Islet of Langerhans (tissue), 1 donor: ENCODE results near the gene VWA5B2.
A peak's percentile ranks its signal among the peaks of the same experiment; 100 is the strongest.
"Not testable (repeated sequence)": the region's sequence is repeated elsewhere in the genome, so short reads cannot be mapped to it uniquely, and the experiment has no call there.

Experiments used
- FAIRE-seq: peaks from one replicate; lab custom pipeline; 2011; peaks lifted over from hg19 to GRCh38; lab: Jason Lieb, UNC

Gene VWA5B2

GRCh38 chr3:184248454-184249411 lies 19.3 kb downstream of the VWA5B2 start, which contains the start of gene ALG3:
Gene ALG3 (minus strand): TSS chr3:184248962. CDS start chr3:184248940, 22 bp downstream.
- no peak for FAIRE-seq

DNA sequence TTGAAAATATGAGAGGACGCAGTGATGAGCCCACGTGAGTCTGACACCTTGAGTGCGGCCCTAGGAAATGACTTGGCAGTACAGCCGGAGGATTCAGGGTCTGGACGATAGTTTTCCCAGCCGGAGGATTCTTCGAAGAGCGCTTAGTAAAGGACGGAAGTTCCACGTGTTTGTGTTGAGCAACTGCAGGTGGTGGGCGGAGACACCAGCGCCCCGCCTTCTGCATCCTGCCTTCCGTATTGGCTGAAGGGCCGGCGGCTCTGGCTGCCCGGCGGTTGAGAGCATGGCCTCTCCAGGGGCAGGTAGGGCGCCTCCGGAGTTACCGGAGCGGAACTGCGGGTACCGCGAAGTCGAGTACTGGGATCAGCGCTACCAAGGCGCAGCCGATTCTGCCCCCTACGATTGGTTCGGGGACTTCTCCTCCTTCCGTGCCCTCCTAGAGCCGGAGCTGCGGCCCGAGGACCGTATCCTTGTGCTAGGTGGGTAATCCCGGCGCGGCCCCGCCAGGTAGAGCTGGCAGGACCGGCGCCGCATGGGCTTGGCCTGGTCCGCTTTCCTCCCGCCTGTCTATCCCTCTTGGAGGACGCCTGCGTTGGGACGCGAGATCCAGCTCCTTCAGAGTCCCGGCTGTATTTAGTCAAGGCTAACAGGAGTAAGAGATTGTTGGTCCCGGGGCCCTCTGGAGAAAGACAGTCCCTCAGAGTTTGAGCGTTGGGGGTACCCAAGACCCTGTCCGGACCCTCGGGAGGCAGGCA lies 20.2 kb downstream of the VWA5B2 start, which contains the start of gene EEF1AKMT4:
EEF1AKMT4 (plus strand) TSS at position 261 of the 755 bp plus-strand sequence; CDS start at position 284, 23 bp downstream.
- peak; percentile 38 for FAIRE-seq

GRCh38 chr3:184250167-184250828 lies 20.9 kb downstream of the VWA5B2 start:
- no peak for FAIRE-seq

DNA sequence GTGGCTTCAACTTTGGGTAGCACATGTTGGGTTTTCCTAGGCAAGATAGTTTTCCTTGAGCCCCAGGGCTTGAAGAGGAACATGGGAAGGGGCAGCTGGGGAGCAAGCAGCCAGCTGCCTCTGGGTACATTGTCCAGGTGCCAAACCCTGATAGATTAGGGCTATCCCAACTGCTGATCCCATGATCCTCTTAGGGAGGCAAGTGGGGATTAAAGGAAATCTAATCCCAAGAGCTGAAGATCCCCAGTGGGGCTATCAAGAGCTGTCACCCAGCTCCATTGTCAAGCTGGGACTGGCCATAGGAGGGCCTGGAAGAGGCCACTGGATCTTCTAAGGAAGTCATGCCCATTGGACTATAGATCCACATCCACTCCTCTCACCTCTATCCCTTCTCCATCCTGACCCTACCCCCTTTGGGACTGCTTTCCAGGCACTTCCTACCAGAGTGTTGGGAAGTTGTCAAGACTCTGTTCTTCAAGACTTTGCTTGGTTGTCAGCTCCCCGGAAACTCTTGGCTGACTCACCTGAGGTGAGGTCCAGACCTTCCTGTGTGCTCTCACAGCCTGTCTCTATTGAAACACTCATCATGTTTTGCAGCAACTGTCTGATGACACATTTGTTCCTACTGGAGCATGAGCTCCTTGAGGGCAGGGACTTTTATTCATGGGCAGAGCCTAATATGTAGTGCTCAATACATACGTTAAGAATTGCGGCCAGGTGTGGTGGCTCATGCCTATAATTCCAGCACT lies 26.1 kb downstream of the VWA5B2 start:
- no peak for FAIRE-seq

DNA sequence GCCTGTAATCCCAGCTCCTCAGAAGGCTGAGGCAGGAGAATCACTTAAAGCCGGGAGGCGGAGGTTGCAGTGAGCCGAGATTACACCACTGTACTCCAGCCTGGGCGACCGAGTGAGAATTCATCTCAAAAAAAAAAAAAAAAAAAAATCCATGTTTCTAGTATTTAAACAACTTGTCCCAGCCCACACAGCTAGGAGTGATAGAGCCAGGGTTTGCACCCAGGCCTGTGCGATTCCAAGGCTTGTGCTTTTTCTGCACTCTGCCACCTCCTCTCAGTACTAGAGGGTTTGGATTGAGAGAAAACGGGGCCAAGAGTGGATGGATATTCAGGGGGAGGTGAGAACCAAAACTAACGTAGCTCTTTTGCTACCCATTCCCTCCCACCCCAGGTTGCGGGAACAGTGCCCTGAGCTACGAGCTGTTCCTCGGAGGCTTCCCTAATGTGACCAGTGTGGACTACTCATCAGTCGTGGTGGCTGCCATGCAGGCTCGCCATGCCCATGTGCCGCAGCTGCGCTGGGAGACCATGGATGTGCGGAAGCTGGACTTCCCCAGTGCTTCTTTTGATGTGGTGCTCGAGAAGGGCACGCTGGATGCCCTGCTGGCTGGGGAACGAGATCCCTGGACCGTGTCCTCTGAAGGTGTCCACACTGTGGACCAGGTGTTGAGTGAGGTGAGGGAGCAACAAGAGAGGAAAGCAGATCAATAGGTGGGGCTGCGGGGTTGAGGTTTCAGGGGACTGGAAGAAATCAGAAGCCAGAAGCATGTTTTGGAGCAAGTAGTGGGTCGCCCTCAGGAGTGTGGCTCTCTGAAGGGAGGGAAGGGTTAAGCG lies 27.9 kb downstream of the VWA5B2 start:
- no peak for FAIRE-seq

DNA sequence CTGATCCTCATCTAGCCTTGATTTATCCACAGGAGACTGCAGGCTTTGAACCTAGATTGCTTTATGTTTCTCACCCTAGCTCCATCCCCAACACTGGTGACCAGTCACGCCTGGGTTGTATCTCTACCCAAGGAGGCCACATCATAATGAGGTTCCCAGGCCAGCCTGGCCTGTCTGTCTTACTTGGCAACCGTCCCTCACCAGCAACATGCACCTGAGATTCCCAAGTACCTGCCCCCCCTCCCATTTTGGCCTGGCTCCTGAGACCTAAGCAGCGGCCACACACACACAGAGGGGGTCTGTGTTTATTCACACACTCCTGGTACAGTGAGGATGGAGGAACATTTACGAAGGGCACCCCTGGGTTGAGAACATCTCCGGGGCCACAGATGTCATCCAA lies 29.5 kb downstream of the VWA5B2 start:
- no peak for FAIRE-seq

- no peak for FAIRE-seq
These were observed 30.1 kb downstream of the VWA5B2 start for GRCh38 chr3:184259396-184259877.

- FAIRE-seq: no peak
These were observed 30.7 kb downstream of the VWA5B2 start for GRCh38 chr3:184259878-184260723.

- FAIRE-seq: no peak
These were observed 31.4 kb downstream of the VWA5B2 start for GRCh38 chr3:184260724-184261269.

DNA sequence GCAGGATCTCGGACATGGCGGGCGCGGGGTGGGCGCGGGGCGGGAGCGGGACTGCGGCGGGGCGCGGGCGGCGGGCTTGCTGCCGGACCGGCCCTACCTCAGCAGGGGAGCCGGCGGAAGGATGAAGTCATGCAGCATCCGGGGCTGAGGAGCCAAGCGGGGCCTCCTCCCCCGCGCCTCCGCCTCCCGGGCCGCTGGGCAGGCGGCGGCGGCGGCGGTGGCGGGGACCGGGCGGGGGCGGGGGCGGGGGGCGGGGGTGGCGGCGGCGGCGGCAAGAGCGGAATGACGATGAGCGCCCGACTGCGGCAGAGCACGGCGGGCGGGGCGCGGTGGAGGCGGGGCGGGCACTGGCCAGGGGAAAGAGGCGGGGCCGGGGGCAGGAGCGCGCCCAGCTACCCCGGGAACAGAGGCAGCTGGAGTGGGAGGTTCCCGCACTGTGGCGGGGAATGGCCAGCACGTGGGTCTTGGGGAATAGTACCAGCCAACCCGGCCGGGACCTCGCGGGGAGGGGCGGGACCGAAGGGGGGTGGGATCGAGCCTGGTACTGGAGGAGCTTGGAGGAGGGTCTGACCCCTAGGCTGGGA lies 32.0 kb downstream of the VWA5B2 start, which contains the start of gene CAMK2N2:
CAMK2N2 (minus strand) TSS at position 284 of the 584 bp plus-strand sequence; CDS start at position 16, 268 bp downstream.
- no peak for FAIRE-seq

DNA sequence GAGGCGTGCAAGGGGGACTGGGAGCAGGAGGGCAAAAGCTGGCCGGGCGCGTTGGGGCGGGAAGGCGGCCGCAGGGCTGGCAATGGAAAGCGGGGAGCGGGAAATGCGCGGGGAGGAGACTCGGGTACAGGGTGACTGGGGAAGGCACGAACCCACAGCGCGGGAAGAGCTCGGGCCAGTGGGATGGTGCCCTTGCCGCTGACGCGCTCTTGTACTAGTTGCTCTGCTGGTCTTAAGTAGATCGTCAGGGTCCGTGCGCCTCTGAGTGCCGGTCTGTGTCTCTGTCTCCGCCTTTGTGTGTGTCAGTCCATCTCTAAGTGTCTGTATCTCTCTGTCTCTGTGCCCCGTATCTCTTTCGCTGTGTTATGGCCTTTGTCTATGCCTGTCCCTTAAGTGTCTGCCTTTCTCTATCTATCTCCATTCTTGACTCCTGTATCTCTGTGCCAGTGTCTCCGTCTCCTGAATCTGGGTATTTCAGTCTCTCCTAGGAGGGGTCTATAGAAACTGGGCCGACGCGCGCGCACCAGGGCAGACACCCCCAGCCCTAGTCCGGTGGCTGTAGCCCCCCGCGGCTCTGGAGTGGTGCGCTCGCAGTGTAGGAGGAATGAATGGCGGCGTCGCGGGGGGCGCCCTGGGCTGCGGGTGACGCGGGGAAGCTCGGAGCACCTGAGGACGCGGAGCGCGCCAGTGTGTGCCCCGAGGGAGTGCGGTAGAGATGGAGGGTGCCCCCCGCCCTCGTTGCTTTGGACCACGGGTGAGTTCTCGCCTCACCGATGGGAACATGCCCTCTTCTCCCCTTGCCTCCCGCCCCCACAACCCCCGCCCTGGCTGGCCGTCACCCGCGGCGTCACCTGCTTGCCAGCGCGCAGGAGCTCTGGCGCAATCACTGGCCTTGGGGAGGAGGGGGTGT lies 32.7 kb downstream of the VWA5B2 start:
- FAIRE-seq: no peak

- FAIRE-seq: no peak
These were observed 33.4 kb downstream of the VWA5B2 start for GRCh38 chr3:184262764-184263179.

- FAIRE-seq: not testable (repeated sequence)
These were observed 37.9 kb downstream of the VWA5B2 start for GRCh38 chr3:184267249-184267648.

DNA sequence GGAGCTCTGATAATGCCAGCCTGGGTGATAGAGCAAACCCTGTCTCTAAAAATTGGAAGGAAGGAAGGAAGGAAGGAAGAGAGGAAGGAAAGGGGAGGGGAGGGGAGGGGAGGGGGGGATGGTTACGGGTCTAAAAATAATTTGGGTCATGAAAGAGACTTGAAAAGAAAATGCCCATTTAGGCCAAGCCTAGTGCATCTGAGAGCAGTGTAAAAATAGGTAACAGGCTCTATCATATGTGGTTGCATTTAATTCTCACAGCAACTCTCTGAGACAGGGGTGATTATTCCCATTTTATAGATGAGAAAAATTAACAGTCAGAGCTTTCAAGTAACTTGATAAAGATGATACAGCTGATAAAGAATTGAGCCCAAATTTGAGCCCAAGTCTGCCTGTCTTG lies 42.9 kb downstream of the VWA5B2 start:
- no peak for FAIRE-seq

DNA sequence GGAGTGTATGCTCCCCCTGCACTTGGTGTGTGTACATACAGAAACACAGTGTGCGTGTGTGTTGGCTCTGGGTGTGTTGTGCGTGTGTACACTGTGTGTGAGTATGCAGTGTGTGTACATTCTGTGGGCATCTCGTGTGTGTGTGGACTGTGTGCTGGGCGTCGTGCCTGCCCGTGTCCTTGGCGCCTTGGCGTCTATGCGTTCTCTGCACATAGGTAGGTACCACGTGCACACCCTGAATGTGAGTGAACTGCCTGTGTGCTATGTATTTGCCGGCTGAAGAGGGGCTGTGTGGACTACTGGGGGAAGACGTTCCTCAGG lies 46.0 kb downstream of the VWA5B2 start:
- no peak for FAIRE-seq

- FAIRE-seq: no peak
These were observed 46.9 kb downstream of the VWA5B2 start, which contains the start of gene ECE2 for GRCh38 chr3:184275961-184276910. Gene ECE2 (plus strand): TSS chr3:184276022. CDS start chr3:184276154, 132 bp downstream.

- FAIRE-seq: no peak
These were observed 48.0 kb downstream of the VWA5B2 start for GRCh38 chr3:184277366-184277765.
